ENCODE measurements around the gene WDR83.

DNA sequence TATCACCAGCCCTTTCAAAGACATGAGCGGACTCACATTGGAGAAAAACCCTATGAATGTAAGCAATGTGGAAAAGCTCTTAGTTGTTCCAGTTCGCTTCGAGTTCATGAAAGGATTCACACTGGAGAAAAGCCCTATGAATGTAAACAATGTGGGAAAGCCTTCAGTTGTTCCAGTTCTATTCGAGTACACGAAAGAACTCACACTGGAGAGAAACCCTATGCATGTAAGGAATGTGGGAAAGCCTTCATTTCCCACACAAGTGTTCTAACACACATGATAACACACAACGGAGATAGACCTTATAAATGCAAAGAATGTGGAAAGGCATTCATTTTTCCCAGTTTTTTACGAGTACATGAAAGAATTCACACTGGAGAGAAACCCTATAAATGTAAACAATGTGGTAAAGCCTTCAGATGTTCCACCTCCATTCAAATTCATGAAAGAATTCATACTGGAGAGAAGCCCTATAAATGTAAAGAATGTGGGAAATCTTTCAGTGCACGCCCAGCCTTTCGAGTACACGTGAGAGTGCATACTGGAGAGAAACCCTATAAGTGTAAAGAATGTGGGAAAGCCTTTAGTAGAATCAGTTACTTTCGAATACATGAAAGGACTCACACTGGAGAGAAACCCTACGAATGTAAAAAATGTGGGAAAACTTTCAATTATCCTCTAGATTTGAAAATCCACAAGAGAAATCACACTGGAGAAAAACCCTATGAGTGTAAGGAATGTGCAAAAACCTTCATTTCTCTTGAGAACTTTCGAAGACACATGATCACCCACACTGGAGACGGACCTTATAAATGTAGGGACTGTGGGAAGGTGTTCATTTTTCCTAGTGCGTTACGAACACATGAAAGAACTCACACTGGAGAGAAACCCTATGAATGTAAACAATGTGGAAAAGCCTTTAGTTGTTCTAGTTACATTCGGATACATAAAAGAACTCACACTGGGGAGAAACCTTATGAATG lies 38.3 kb upstream of the WDR83 start:
- TF ChIP-seq POLR2A (IDR thresholded peaks at IDR 0.05; ENCODE audit: low read length): no peak
- TF ChIP-seq RCOR1 (IDR thresholded peaks at IDR 0.05; ENCODE audit: low read depth, low read length): no peak
- TF ChIP-seq, protein P1, sequence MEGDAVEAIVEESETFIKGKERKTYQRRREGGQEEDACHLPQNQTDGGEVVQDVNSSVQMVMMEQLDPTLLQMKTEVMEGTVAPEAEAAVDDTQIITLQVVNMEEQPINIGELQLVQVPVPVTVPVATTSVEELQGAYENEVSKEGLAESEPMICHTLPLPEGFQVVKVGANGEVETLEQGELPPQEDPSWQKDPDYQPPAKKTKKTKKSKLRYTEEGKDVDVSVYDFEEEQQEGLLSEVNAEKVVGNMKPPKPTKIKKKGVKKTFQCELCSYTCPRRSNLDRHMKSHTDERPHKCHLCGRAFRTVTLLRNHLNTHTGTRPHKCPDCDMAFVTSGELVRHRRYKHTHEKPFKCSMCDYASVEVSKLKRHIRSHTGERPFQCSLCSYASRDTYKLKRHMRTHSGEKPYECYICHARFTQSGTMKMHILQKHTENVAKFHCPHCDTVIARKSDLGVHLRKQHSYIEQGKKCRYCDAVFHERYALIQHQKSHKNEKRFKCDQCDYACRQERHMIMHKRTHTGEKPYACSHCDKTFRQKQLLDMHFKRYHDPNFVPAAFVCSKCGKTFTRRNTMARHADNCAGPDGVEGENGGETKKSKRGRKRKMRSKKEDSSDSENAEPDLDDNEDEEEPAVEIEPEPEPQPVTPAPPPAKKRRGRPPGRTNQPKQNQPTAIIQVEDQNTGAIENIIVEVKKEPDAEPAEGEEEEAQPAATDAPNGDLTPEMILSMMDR (IDR thresholded peaks at IDR 0.05): no peak
